RPMI7951 (cell line): Measurements from ENCODE around the gene NPHP1. TPM values are rescaled to one million over a fixed set of nuclear protein-coding genes. Genes with fewer than 3 reads are reported as not detected.
"Not testable (repeated sequence)": the region's sequence is repeated elsewhere in the genome, so short reads cannot be mapped to it uniquely, and the experiment has no call there.

Source experiments
- DNase-seq: peaks from one replicate; pipeline ENCODE4 v3.0.0-alpha.2; 2012; ENCODE audit warnings: low read depth
- total RNA-seq: library from RNA; depleted of rRNA; stranded (reverse); fragments of >200 nt; shearing (Covaris generic); gene quantifications from 2 replicates; pipeline ENCODE4 v1.2.3, GENCODE V29; 2014; rRNA removed

The NPHP1 gene
- total RNA-seq, result 9.6 and 12.8 TPM in 2 replicates

- DNase-seq, result peak; percentile 86
Observed at GRCh38 chr2:110204408-110205385, at the start of gene NPHP1. Gene NPHP1, minus strand, starts transcription at chr2:110205013. Its CDS starts 45 bp downstream, at chr2:110204968.

- DNase-seq, result not testable (repeated sequence)
Observed at GRCh38 chr2:110248081-110248795, 43.4 kb upstream of the NPHP1 start.

- DNase-seq, result not testable (repeated sequence)
Observed at GRCh38 chr2:110245488-110246435, 40.9 kb upstream of the NPHP1 start.

- DNase-seq, result not testable (repeated sequence)
Observed at GRCh38 chr2:110243283-110243682, 38.5 kb upstream of the NPHP1 start.

- not testable (repeated sequence) for DNase-seq
Observed at GRCh38 chr2:110234514-110234913, 29.7 kb upstream of the NPHP1 start.

- DNase-seq, result not testable (repeated sequence)
Observed at GRCh38 chr2:110229886-110230285, 25.1 kb upstream of the NPHP1 start.

- not testable (repeated sequence) for DNase-seq
Observed at GRCh38 chr2:110222626-110223025, 17.8 kb upstream of the NPHP1 start.

- no peak for DNase-seq
Observed at GRCh38 chr2:110221938-110222337, 17.1 kb upstream of the NPHP1 start.

- DNase-seq, result no peak
Observed at GRCh38 chr2:110220190-110220564, 15.4 kb upstream of the NPHP1 start.

- DNase-seq, result peak; percentile 20
Observed at GRCh38 chr2:110219496-110220189, 14.8 kb upstream of the NPHP1 start.

- not testable (repeated sequence) for DNase-seq
Observed at GRCh38 chr2:110218889-110219288, 14.1 kb upstream of the NPHP1 start.

GRCh38 chr2:110216803-110217202, 12.0 kb upstream of the NPHP1 start:
- no peak for DNase-seq

GRCh38 chr2:110216199-110216598, 11.4 kb upstream of the NPHP1 start:
- DNase-seq, result no peak

- no peak for DNase-seq
Observed at GRCh38 chr2:110215566-110216158, 10.8 kb upstream of the NPHP1 start.

- DNase-seq, result no peak
Observed at GRCh38 chr2:110215091-110215490, 10.3 kb upstream of the NPHP1 start.

GRCh38 chr2:110213522-110213921, 8.7 kb upstream of the NPHP1 start:
- not testable (repeated sequence) for DNase-seq

- DNase-seq, result peak; percentile 76
Observed at GRCh38 chr2:110211938-110212858, 7.4 kb upstream of the NPHP1 start, which contains the start of gene MTLN. Gene MTLN, minus strand, starts transcription at chr2:110212547. Its CDS starts 22 bp downstream, at chr2:110212525.

- DNase-seq, result peak; percentile 19
Observed at GRCh38 chr2:110205660-110206455, 1.0 kb upstream of the NPHP1 start.
